Measurements from ENCODE around the gene TMEM203. TPM values are rescaled to one million over a fixed set of nuclear protein-coding genes. Genes with fewer than 3 reads are reported as not detected.

Gene TMEM203
- total and polyA plus RNA-seq, 2 of the 13 experiments (the other 11 are each of a cell fraction or from before 2014, with no cell fraction given): 23.4 to 36.7 TPM

GRCh38 chr9:137168904-137169856, 36.3 kb downstream of the TMEM203 start (continued):
- no peak for TF ChIP-seq TIGD3 (CRISPR knock-in tag; IDR thresholded peaks at IDR 0.05; ENCODE audit: borderline replicate concordance)
- TF ChIP-seq MAFG (CRISPR knock-in tag; IDR thresholded peaks at IDR 0.05): no peak
- TF ChIP-seq EZH2 (conservative IDR thresholded peaks at IDR 0.05; ENCODE audit: low read depth, low read length): 0 out of 2 replicates have a peak, but pooled peaks have one; percentile 77
- TF ChIP-seq TFDP1 (CRISPR knock-in tag; IDR thresholded peaks at IDR 0.05; ENCODE audit: borderline replicate concordance): peak; percentile 71; the same call in 1 of the 2 replicates
- TF ChIP-seq ZNF138 (CRISPR knock-in tag; IDR thresholded peaks at IDR 0.05; ENCODE audit: low read depth): no peak
- no peak for TF ChIP-seq KDM1A (CRISPR knock-in tag; IDR thresholded peaks at IDR 0.05)
- TF ChIP-seq FOSL2 (CRISPR knock-in tag; IDR thresholded peaks at IDR 0.05): no peak
- TF ChIP-seq BHLHE40 (IDR thresholded peaks at IDR 0.05; ENCODE audit: low read length): peak; percentile 45; the same call in 1 of the 2 replicates
- 0 out of 2 replicates have a peak, but pooled peaks have one; percentile 43 for TF ChIP-seq GTF3A (CRISPR knock-in tag; conservative IDR thresholded peaks at IDR 0.05)
- no peak for TF ChIP-seq LCORL (IDR thresholded peaks at IDR 0.05)
- TF ChIP-seq LCORL (CRISPR knock-in tag; IDR thresholded peaks at IDR 0.05): no peak
- no peak for TF ChIP-seq ZNF142 (CRISPR knock-in tag; IDR thresholded peaks at IDR 0.05)
- TF ChIP-seq NFRKB (IDR thresholded peaks at IDR 0.05): no peak
